Measurements from ENCODE around the gene TTLL11. TPM values are rescaled to one million over a fixed set of nuclear protein-coding genes. Genes with fewer than 3 reads are reported as not detected.

The TTLL11 gene
- total and polyA plus RNA-seq, 2 experiments from 2014 or later, result 5.1 to 6.3 TPM

GRCh38 chr9:122110100-122110833, 17.2 kb upstream of the TTLL11 start:
- no peak overlapping the region for H3K9ac ChIP-seq
- no peak overlapping the region for H3K27ac ChIP-seq
- no peak overlapping the region for H3K4me2 ChIP-seq (ENCODE audit: unreplicated experiment)
- H3K36me3 ChIP-seq (ENCODE audit: low read depth), result no peaks in the 10 kb centered on the region
- H4K20me1 ChIP-seq (ENCODE audit: insufficient read depth), result no peaks in the 10 kb centered on the region
- no peaks in the 10 kb centered on the region for H3K79me2 ChIP-seq (ENCODE audit: insufficient read depth)
- H3F3A ChIP-seq (ENCODE audit: insufficient read depth), result no peaks in the 10 kb centered on the region
- in situ Hi-C loops (cut with MboI), result no loop called here
- WGBS, 2 experiments (ENCODE audit: low coverage in 1 of 2, low lambda C conversion rate in 2 of 2, missing lambda C conversion rate in 2 of 2), result 59 to 65% methylated on average over 7 of the region's 7 CpGs
- TF ChIP-seq EZH2phosphoT487 (IDR thresholded peaks at IDR 0.05; ENCODE audit: insufficient read depth, low read depth) (no peak), EZH2 (IDR thresholded peaks at IDR 0.05; ENCODE audit: insufficient read depth, poor library complexity, severe bottlenecking) (no peak)
- H3K9me3 ChIP-seq (ENCODE audit: low read depth), result no peaks in the 10 kb centered on the region
- H2AFZ ChIP-seq, result no peak overlapping the region
- no peak overlapping the region for H3K4me3 ChIP-seq
- no peak for DNase-seq
- H3K9me2 ChIP-seq (ENCODE audit: insufficient read depth), result no peaks in the 10 kb centered on the region
- H3K27me3 ChIP-seq (replicated peaks; ENCODE audit: insufficient read depth), result peaks cover 19% of the 10 kb centered on the region
- H3K4me1 ChIP-seq (ENCODE audit: insufficient read depth), result no peaks in the 10 kb centered on the region

- H3K27ac ChIP-seq, result no peak overlapping the region
- no peaks in the 10 kb centered on the region for H3K9me2 ChIP-seq (ENCODE audit: insufficient read depth)
- H3K9me3 ChIP-seq (ENCODE audit: low read depth), result no peaks in the 10 kb centered on the region
- no peak overlapping the region for H3K4me2 ChIP-seq (ENCODE audit: unreplicated experiment)
- DNase-seq, result no peak
- no peaks in the 10 kb centered on the region for H3K4me1 ChIP-seq (ENCODE audit: insufficient read depth)
- no peak overlapping the region for H2AFZ ChIP-seq
- no peak overlapping the region for H3K9ac ChIP-seq
- H3F3A ChIP-seq (ENCODE audit: insufficient read depth), result no peaks in the 10 kb centered on the region
- H3K36me3 ChIP-seq (ENCODE audit: low read depth), result no peaks in the 10 kb centered on the region
- peaks cover 11% of the 10 kb centered on the region for H3K27me3 ChIP-seq (replicated peaks; ENCODE audit: insufficient read depth)
- H3K79me2 ChIP-seq (ENCODE audit: insufficient read depth), result no peaks in the 10 kb centered on the region
- no peak overlapping the region for H3K4me3 ChIP-seq
- H4K20me1 ChIP-seq (ENCODE audit: insufficient read depth), result no peaks in the 10 kb centered on the region
- in situ Hi-C loops (cut with MboI), result no loop called here
- WGBS, 2 experiments (ENCODE audit: low coverage in 1 of 2, low lambda C conversion rate in 2 of 2, missing lambda C conversion rate in 2 of 2), result 79 to 82% methylated on average over 3 of the region's 3 CpGs
- TF ChIP-seq EZH2 (IDR thresholded peaks at IDR 0.05; ENCODE audit: insufficient read depth, poor library complexity, severe bottlenecking), result no peak
These were observed 16.1 kb upstream of the TTLL11 start for GRCh38 chr9:122109035-122109813.

GRCh38 chr9:122107291-122107805, 14.2 kb upstream of the TTLL11 start:
- Histone ChIP-seq H3K4me3 (no peak overlapping the region), H3K4me2 (ENCODE audit: unreplicated experiment) (no peak overlapping the region), H2AFZ (no peak overlapping the region), H4K20me1 (ENCODE audit: insufficient read depth) (no peaks in the 10 kb centered on the region), H3F3A (ENCODE audit: insufficient read depth) (no peaks in the 10 kb centered on the region), H3K9ac (no peak overlapping the region), H3K4me1 (ENCODE audit: insufficient read depth) (no peaks in the 10 kb centered on the region), H3K27ac (no peak overlapping the region), H3K36me3 (ENCODE audit: low read depth) (no peaks in the 10 kb centered on the region), H3K27me3 (replicated peaks; ENCODE audit: insufficient read depth) (no peaks in the 10 kb centered on the region), H3K9me3 (ENCODE audit: low read depth) (no peaks in the 10 kb centered on the region), H3K79me2 (ENCODE audit: insufficient read depth) (no peaks in the 10 kb centered on the region), H3K9me2 (ENCODE audit: insufficient read depth) (no peaks in the 10 kb centered on the region)
- TF ChIP-seq EZH2 (IDR thresholded peaks at IDR 0.05; ENCODE audit: insufficient read depth, poor library complexity, severe bottlenecking) (no peak), EZH2phosphoT487 (IDR thresholded peaks at IDR 0.05; ENCODE audit: insufficient read depth, low read depth) (no peak)
- no peak for DNase-seq
- in situ Hi-C loops (cut with MboI), result no loop called here
- 38 to 42% methylated on average over 6 to 7 of the region's 7 CpGs for WGBS, 2 experiments (ENCODE audit: low coverage in 1 of 2, low lambda C conversion rate in 2 of 2, missing lambda C conversion rate in 2 of 2)

GRCh38 chr9:122106576-122106975, 13.5 kb upstream of the TTLL11 start:
- no peak overlapping the region for H3K9ac ChIP-seq
- DNase-seq, result no peak
- no peaks in the 10 kb centered on the region for H3K79me2 ChIP-seq (ENCODE audit: insufficient read depth)
- no peak overlapping the region for H3K4me3 ChIP-seq
- H3K9me2 ChIP-seq (ENCODE audit: insufficient read depth), result no peaks in the 10 kb centered on the region
- no peaks in the 10 kb centered on the region for H3K36me3 ChIP-seq (ENCODE audit: low read depth)
- H2AFZ ChIP-seq, result no peak overlapping the region
- no peaks in the 10 kb centered on the region for H3K4me1 ChIP-seq (ENCODE audit: insufficient read depth)
- in situ Hi-C loops (cut with MboI), result no loop called here
- 69 to 77% methylated on average over 2 of the region's 2 CpGs for WGBS, 2 experiments (ENCODE audit: low coverage in 1 of 2, low lambda C conversion rate in 2 of 2, missing lambda C conversion rate in 2 of 2)
- no peaks in the 10 kb centered on the region for H3K27me3 ChIP-seq (replicated peaks; ENCODE audit: insufficient read depth)
- no peaks in the 10 kb centered on the region for H4K20me1 ChIP-seq (ENCODE audit: insufficient read depth)
- TF ChIP-seq EZH2 (IDR thresholded peaks at IDR 0.05; ENCODE audit: insufficient read depth, poor library complexity, severe bottlenecking) (no peak), EZH2phosphoT487 (IDR thresholded peaks at IDR 0.05; ENCODE audit: insufficient read depth, low read depth) (no peak)
- no peak overlapping the region for H3K4me2 ChIP-seq (ENCODE audit: unreplicated experiment)
- no peak overlapping the region for H3K27ac ChIP-seq
- H3F3A ChIP-seq (ENCODE audit: insufficient read depth), result no peaks in the 10 kb centered on the region
- no peaks in the 10 kb centered on the region for H3K9me3 ChIP-seq (ENCODE audit: low read depth)
